Raji (cell line): ENCODE results near the gene LSM4.

Experiments
- POLR2A ChIP-seq: IDR thresholded peaks from 2 replicates; pipeline ENCODE4 v1.6.1; 2011; ENCODE audit warnings: low read depth, low read length, control low read depth; ENCODE audit not compliant: insufficient read depth

Gene LSM4

DNA sequence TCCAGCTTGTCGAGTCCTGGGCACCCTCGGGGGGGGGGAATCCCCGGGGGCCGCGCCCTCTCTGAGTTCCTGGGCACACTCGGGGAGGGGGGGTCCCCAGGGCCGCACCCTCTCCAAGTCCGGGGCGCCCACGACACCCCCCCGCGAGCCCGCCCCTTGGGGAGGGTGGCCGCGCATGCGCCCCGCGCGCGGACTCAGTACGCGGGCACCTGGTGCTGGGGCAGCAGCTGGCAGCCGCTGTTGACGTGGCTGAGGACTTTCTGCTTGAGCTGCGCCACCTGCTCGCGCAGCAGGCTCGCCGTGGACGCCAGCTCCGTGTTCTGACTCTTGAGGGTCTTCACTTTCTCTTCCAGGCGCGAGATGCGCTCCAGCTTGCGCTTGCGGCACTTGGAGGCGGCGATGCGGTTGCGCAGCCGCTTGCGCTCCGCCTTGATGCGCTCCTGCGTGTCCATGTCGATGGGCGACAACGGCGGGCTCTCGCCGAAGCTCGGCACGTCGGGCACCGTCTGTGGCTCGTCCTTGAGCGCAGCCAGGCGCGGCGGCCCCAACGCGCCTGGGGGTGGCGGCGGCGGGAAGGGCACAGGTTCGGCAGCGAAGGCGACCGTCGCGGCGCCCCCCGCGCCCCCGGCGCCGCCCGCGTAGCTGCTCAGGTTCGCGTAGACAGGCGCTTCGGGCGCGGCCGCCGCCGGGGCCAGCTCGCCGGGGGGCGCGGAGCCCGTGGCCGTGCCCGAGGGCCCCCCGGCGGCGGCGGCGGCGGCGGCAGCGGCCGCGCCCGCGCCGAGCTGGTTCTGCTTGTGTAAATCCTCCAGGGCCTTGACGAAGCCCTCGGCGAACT is 42.4 kb downstream of the LSM4 start:
- TF ChIP-seq POLR2A: peak; percentile 86

DNA sequence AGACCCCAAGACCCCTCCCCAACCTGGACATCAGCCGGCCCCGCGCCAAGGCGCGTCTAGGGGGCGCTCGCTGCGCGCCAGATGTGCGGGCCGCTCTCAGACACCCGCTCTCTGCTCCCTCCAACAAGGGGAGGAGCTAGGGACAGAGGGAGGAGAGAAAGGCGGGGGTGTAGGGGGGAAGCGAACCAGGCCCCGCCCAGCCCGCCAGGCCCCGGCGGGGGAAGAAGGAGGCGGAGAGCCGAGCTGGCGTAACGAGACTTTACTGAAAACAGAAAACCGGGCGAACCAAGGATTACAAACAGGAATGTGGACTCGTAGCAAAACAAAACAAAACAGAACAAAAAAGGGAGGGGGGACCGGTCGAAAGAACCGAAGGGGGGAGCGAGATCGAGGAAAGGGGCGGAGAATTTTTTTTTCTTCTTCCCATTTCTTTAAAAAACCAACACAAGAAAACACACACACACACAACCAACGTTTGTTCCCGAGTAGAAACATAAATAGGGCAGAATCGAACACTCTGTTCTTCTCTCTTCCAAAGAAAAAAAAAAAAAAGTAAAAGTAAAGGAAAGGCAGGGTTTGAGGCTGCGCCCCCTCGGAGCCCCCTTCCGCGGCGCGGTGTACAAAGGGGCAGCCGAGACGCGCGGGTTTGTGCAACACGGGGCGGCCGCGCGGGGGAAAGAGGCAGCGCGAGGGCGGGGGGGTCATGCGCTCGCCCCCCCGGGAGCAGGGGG is 43.2 kb downstream of the LSM4 start:
- peak; percentile 43 for TF ChIP-seq POLR2A

DNA sequence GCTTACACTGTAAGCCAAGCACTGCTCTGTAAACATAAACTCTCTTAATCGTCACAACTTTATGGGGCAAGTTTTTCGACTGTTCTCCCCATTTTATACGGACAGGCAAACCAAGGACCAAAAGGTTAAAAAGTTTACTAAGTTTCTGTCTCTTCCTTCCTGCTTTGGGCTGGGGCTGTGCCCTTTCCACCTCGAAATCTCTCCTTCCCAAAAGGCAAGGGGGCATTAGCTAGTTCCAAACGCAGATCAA is 43.7 kb downstream of the LSM4 start:
- no peak for TF ChIP-seq POLR2A

DNA sequence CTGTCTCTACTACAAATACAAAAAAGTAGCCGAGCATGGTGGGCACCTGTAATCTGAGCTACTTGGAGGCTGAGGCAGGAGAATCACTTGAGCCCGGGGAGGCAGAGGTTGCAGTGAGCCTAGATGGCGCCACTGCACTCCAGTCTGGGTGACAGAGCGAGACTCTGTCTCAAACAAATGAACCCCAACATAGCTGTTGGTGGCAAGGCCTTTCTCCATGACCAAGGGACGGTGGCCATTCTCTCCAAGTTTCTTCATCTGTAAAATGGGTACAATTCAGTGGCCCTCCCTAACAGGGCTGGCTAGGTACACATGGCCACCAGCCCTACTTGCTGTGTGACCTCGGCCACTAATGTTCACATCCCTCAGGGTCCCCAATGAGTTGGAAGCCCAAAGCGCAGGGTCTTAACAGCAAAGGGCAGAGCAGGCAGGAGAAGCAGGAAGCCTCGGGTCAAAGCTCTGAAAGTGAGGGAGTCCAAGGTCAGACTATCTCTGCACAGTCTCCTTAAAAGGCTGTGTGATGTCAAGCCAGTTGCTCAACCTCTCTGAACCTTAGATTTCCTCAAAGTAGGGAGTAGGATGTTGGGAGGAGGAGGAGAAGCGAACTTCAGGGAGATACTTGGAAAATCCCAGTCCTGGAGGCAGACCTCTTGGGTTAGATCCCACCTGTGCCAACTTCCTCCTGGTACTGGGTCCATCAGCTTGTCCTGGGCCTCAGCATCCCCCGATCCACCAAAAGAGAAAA is 44.2 kb downstream of the LSM4 start:
- TF ChIP-seq POLR2A: 0 out of 2 replicates have a peak, but pooled peaks have one; percentile 8

DNA sequence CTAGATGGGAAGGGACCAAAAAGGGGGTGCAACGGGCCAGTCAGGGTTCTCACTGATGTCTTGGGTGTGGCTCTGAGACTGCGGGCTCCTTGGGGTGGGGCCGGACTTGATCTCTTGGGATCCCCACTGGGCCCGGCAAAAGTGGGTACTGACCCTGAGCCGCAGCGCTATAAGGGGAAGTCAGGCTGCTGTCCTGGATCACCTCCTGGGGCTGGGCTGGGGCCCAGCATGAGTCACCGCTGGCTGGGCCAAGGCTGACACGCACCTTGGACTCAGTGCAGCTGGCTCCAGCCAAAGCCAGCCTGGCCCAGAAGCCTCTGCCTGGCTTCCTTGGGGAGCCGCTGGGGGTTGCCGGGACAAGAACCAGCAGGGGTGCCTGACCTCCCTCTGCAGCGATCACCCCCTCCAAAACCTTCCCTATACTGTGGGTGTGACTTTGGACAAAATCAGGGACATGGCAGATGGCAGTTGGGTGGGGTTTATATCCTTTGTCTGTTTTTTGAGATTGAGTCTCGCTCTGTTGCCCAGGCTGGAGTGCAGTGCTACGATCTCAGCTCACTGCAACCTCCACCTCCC is 48.0 kb downstream of the LSM4 start:
- TF ChIP-seq POLR2A: no peak

DNA sequence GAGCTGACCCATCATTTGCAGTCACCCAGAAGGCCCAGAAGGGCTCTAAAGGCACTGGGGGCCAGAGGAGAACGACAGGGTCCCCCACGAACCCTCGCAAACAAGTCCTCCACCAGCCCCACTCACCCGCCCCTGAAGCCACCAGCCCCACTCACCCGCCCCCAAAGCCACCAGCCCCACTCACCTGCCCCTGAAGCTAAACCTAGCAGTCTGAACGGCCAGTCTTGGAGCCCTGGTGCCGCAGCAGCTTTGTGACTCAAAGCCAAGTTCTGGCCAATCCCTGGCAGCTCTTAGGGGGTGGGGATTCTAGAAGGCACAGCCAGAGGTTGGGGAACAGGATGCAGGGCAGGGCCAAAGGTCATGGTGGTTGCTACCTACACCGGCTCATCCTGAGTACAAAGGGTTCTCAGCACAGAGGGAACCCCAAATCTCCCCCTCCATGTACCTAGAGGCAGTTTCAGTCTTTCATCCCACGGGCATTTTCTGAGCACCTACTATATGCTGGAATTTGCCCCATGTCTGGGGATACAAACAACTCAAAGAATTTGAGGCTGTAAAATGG is 48.6 kb downstream of the LSM4 start, which contains the start of gene IQCN:
Gene IQCN (minus strand): TSS at position 234 of the 562 bp plus-strand sequence. CDS start 4,974 bp downstream, outside the sequence.
- TF ChIP-seq POLR2A: no peak

DNA sequence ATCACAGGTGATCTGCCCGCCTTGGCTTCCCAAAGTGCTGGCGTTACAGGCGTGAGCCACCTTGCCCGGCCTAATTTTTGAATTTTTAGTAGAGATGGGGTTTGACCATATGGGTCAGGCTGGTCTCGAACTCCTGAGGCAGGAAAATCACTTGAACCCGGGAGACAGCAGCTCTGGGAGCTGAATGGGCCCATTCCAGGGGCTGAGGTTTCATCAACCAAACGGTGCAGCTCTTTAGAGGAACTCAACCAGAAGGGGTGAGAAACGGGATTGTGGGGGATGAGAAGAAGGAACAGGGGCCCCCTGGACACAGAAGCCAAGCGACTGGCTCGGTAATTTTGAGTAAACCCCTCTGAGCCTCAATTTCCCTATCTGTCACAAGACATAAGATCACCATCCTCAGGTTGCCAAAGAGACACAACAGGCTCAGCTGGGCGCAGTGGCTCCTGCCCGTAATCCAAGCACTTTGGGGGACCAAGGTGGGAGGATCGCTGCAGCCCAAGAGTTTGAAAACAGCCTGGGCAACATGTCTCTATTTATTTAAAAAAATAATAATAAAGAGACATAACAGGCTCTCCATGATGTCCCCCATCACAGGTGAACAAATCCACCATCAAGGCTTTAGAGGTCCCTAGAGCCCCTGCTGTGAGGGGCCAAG is 49.2 kb downstream of the LSM4 start:
- no peak for TF ChIP-seq POLR2A

DNA sequence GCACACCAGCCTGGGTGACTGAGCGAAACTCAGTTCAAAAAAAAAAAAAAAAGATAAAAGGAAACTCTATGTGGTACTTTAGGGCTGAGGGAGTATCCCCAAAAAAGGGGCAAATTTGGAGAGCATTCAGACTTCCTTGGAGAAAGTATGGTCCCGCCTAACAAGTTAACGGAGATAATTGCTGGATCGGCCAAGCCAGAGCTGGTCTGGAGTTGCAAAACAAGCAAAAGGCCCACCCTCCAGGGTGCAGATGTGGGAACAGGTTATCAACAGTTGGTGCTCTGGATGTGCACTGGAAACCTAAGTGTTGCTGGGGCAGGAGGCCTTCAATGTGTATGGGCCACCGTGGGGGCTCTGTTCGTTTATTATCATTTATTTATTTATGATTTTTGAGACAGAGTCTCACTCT is 51.4 kb downstream of the LSM4 start:
- TF ChIP-seq POLR2A: no peak

DNA sequence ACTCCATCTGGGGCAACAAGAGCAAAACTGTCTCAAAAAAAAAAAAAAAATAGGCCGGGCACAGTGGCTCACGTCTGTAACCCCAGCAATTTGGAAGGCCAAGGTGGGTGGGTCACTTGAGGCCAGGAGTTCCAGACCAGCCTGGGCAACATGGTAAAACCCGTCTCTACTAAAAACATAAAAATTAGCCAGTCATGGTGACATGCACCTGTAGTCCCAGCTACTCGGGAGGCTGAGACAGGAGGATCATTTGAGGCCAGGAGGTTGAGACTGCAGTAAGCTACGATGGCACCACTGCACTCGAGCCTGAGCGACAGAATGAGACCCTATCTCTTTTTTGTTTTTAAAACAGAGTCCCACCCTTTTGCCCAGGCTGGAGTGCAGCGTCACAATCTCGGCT is 52.5 kb downstream of the LSM4 start:
- no peak for TF ChIP-seq POLR2A

DNA sequence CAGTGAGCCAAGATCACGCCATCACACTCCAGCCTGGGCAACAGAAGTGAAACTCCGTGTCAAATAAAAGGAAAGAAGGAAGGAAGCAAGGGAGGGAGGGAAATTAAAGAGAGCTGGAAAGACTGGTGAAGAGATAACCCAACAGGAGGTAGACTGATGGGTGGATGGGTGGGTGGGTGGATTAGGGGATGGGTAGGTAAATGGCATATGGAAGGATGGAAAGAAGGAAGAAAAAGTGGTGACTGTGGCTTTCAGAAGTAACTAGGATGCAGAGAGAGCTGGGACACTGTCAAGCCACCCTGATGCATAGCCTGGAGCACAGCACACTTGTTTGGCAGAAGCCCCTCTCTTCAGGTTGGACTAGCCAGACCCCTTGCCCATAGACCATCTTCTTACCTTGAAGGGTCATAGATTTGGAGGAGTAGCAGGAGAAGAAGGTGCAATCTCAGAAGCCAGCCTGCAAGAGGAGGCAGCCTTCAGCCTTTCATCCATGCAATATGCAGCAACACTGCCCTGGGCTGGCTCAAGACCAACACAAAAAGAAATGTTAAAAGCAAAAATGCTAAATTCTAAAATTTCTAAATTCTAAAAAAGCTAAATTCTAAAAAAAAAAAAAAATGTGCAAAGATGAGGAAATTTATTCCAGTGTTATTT is 53.7 kb downstream of the LSM4 start:
- no peak for TF ChIP-seq POLR2A

DNA sequence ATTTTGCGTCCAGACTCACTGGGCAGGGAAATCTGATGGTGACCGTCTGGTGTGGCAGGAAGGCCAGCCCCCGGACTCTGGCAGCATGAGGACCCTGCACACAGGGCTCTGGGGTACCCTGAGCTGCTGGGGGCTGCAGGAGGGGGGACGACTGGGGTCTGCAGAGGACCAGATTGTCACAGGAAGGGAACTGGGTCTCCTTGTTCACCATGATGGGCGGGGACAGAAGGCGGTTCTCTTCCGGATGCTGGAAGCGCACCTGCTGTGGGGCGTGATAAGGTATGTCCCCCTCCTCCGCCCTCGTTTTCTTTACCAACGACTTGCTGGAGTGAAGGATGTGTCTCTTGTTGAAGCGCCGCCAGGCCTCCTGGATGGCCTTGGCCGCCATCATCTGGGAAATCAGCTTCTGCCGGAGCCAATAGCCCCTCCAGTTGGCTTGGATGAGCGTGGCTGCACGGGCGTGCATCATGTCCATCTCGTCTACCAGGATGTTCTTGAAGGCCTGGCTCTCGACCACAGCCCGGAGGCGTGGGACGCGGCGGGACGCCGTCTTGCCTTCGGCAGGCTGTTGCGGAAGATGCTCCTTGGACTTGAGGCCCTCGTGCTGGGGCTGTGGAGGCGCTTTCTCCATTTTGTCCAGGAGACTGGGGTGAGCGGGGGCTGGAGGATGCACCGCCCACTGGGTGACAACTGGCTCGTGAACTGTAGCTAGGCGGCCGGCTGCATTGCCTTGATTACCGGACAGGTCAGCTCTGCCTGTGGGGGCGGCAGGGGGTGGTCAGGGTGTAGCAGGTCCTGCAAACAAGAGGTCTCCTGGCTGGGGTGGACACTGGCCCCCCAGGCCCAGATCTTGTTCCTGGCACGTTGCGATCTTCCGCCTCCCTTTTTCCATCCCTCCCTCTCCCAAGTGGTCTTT is 55.8 kb downstream of the LSM4 start:
- no peak for TF ChIP-seq POLR2A

DNA sequence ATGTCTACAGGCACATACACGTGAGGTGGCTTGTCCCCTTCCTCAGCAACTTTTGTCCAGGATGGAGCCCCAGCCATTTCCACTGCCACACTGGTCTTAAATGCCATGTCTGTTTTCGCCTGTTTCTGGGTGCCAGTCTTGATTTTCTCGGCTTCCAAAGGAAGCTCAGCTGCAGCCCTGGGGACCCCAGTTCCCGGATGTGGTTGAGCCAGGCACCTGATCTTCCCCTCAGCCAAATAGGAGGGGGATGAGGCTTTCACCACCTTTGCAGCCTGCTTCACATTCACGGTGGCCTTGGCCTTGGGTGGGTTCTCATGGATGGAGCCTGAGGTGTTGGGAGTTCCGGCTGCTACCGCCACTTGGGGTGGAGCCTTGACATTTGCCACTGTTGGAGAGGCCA is 57.3 kb downstream of the LSM4 start:
- no peak for TF ChIP-seq POLR2A

DNA sequence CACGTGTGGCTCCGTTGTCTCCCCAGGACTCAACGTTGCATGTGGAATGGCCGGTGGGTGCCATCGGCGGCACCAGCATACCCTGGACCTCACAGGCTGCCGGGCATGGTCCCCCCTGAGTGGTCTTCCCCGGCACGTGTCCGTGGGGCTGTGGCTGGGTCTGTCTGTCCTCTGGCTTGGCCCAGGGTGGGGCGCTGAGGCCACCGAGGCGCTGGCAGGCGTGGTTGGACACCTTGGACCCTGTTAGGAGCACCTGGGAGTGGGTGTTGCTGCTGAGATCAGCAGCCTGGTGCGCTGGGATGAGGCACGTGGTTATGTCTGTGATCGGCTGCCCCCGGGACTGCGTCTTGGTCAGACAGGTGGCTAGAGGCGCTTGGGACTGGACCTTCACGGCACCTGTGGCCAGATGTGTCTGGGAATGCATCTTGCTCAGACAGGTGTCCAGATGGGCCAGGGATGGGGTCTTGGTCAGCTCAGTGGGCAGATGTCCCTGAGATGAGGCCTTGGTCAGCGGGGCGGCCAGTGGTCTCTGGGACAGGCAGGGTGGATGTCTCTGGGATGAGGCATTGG is 57.8 kb downstream of the LSM4 start:
- TF ChIP-seq POLR2A: no peak
